ENCODE results near the gene PNPLA4. TPM values are rescaled to one million over a fixed set of nuclear protein-coding genes. Genes with fewer than 3 reads are reported as not detected.

The PNPLA4 gene
- total RNA-seq, 1 donor from 2014 or later: 10.3 TPM

DNA sequence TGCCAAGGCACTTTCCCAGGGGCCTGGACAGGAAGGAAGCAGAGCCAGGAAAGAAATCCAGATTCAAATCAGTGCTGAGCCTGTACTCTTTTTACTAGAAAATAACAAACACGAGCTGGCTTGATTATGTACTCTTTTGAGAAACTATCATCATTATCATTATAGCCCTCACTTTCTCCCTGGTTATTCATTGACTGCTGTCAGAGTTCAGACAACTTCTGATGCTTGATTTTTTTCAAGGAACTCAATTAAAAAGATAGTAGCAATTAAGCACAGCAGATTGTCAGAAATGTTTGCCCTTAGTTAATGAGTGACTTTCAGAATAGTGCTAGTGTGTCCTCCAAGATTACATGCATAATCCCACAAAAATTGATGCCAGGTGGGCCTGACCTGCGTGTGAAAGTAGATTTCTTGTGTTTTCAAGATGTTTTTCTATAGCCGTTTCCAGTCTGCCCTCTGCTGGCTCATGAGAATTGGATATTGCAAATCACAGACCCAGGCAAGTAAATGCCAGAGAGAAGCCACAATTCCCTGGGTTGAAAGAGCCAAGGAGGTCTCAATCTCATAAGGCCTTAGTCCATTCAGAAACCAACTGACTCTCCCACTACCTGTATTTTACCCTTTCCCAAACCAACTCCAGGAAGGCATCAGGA, 14.3 kb upstream of the PNPLA4 start:
- no peak overlapping the region for H3K4me3 ChIP-seq (ENCODE audit: low read depth, low read length)
- FAIRE-seq: no peak
- TF ChIP-seq, protein P1, sequence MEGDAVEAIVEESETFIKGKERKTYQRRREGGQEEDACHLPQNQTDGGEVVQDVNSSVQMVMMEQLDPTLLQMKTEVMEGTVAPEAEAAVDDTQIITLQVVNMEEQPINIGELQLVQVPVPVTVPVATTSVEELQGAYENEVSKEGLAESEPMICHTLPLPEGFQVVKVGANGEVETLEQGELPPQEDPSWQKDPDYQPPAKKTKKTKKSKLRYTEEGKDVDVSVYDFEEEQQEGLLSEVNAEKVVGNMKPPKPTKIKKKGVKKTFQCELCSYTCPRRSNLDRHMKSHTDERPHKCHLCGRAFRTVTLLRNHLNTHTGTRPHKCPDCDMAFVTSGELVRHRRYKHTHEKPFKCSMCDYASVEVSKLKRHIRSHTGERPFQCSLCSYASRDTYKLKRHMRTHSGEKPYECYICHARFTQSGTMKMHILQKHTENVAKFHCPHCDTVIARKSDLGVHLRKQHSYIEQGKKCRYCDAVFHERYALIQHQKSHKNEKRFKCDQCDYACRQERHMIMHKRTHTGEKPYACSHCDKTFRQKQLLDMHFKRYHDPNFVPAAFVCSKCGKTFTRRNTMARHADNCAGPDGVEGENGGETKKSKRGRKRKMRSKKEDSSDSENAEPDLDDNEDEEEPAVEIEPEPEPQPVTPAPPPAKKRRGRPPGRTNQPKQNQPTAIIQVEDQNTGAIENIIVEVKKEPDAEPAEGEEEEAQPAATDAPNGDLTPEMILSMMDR (IDR thresholded peaks at IDR 0.05; ENCODE audit: insufficient read depth, low read length, severe bottlenecking): peak; percentile 41
- H3K27me3 ChIP-seq (ENCODE audit: control insufficient read depth, insufficient read depth, low read length): no peaks in the 10 kb centered on the region
- H3K36me3 ChIP-seq (ENCODE audit: control insufficient read depth, insufficient read depth, low read length): no peaks in the 10 kb centered on the region
- no peak for DNase-seq (ENCODE audit: low read depth)

DNA sequence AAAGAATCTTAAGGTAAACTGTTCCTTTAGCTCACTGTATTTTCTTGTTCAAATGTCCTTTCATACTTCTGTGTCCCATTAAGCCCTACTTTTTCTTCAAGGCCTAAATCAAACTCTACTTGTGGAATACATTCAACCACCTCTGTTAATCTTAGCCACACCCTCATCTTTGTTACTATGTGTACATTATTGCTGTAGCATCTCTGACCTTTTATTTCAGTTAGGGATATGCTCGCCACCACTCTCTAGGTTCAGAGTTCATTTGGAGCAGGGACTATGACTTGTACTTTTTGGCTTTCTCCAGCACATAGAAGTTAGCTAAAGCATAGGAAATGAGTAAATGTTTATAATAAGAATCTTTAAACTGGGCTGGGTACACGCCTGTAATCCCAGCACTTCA, 6.8 kb upstream of the PNPLA4 start:
- Histone ChIP-seq H3K4me3 (ENCODE audit: low read depth, low read length) (no peak overlapping the region), H3K36me3 (ENCODE audit: control insufficient read depth, insufficient read depth, low read length) (no peaks in the 10 kb centered on the region), H3K27me3 (ENCODE audit: control insufficient read depth, insufficient read depth, low read length) (no peaks in the 10 kb centered on the region)
- no peak for DNase-seq (ENCODE audit: low read depth)
- FAIRE-seq: no peak
- TF ChIP-seq, protein P1 (IDR thresholded peaks at IDR 0.05; ENCODE audit: insufficient read depth, low read length, severe bottlenecking): no peak

GRCh38 chrX:7926914-7927258, 327 bp downstream of the PNPLA4 start:
- no peak for DNase-seq (ENCODE audit: low read depth)
- peaks cover 2% of the 10 kb centered on the region for H3K36me3 ChIP-seq (ENCODE audit: control insufficient read depth, insufficient read depth, low read length)
- H3K4me3 ChIP-seq (ENCODE audit: low read depth, low read length): peak overlapping the region; percentile 61
- TF ChIP-seq, protein P1 (IDR thresholded peaks at IDR 0.05; ENCODE audit: insufficient read depth, low read length, severe bottlenecking): no peak
- no peak for FAIRE-seq
- no peaks in the 10 kb centered on the region for H3K27me3 ChIP-seq (ENCODE audit: control insufficient read depth, insufficient read depth, low read length)

GRCh38 chrX:7926501-7926900, 712 bp downstream of the PNPLA4 start:
- peaks cover 2% of the 10 kb centered on the region for H3K36me3 ChIP-seq (ENCODE audit: control insufficient read depth, insufficient read depth, low read length)
- TF ChIP-seq, protein P1 (IDR thresholded peaks at IDR 0.05; ENCODE audit: insufficient read depth, low read length, severe bottlenecking): no peak
- no peaks in the 10 kb centered on the region for H3K27me3 ChIP-seq (ENCODE audit: control insufficient read depth, insufficient read depth, low read length)
- DNase-seq (ENCODE audit: low read depth) (peak; percentile 50), FAIRE-seq (no peak)
- H3K4me3 ChIP-seq (ENCODE audit: low read depth, low read length): peak overlapping the region; percentile 61

GRCh38 chrX:7925867-7926472, 1.2 kb downstream of the PNPLA4 start:
- no peak for FAIRE-seq

More at GRCh38 chrX:7925867-7926472, 1.2 kb downstream of the PNPLA4 start:
- no peaks in the 10 kb centered on the region for H3K27me3 ChIP-seq (ENCODE audit: control insufficient read depth, insufficient read depth, low read length)
- TF ChIP-seq, protein P1 (IDR thresholded peaks at IDR 0.05; ENCODE audit: insufficient read depth, low read length, severe bottlenecking): peak; percentile 70
- peak; percentile 53 for DNase-seq (ENCODE audit: low read depth)
- no peak overlapping the region for H3K4me3 ChIP-seq (ENCODE audit: low read depth, low read length)
- H3K36me3 ChIP-seq (ENCODE audit: control insufficient read depth, insufficient read depth, low read length): peaks cover 2% of the 10 kb centered on the region

Measured in bronchial epithelial cell (primary cell).